Adrenal gland (tissue), 12 donors: ENCODE data around the gene DAPK2. TPM values are rescaled to one million over a fixed set of nuclear protein-coding genes. Genes with fewer than 3 reads are reported as not detected.

ENCODE experiments used
- DNase-seq, 7 donors: peaks; one replicate each; pipeline ENCODE4 v3.0.0-alpha.2; 2019 to 2020
- H3K27ac ChIP-seq, 5 donors: fragments of 200-600 bp; sonication (generic) in 4 of 5; 1 replicate in 3 of 5; 2 replicates in 2 of 5; pipeline versions ENCODE4 v1.5.1 to v1.8.0; 2016 to 2020; ENCODE audit warnings: mild to moderate bottlenecking in 1 of 5
- H3K27me3 ChIP-seq: fragments of 200-600 bp; 2 replicates; pipeline ENCODE4 v1.8.0; 2021
- H3K36me3 ChIP-seq, 2 donors: fragments of 200-600 bp; replicated peaks in 1 of 2; 1 replicate in 1 of 2; 2 replicates in 1 of 2; pipeline versions ENCODE4 v1.5.1 to v1.8.0; 2018 to 2022
- H3K4me1 ChIP-seq, 2 donors: fragments of 200-600 bp; replicated peaks in 1 of 2; 1 replicate in 1 of 2; 2 replicates in 1 of 2; pipeline versions ENCODE4 v1.5.1 to v1.8.0; 2018 to 2021
- H3K4me3 ChIP-seq, 4 donors: fragments of 200-600 bp; sonication (generic) in 3 of 4; one replicate each; pipeline ENCODE4 v1.5.1; 2016 to 2018
- H3K9me3 ChIP-seq, 3 donors: fragments of 200-600 bp; sonication (generic) in 1 of 3; replicated peaks in 1 of 3; 1 replicate in 2 of 3; 2 replicates in 1 of 3; pipeline versions ENCODE4 v1.5.1 to v1.8.0; 2016 to 2021
- CTCF ChIP-seq, 6 experiments: fragments of 450-650 bp in 4 of 6; fragments of 200-600 bp in 2 of 6; sonication (generic) in 1 of 6; IDR thresholded peaks; 1 replicate in 5 of 6; 2 replicates in 1 of 6; pipeline versions ENCODE4 v1.5.1 to v1.8.0; 2016 to 2021; ENCODE audit warnings: antibody characterized with exemption in 6 of 6, mild to moderate bottlenecking in 2 of 6, moderate library complexity in 1 of 6
- POLR2A ChIP-seq, 2 donors: fragments of 450-650 bp; IDR thresholded peaks; one replicate each; pipeline ENCODE4 v1.6.1; 2017; ENCODE audit warnings: antibody characterized with exemption in 2 of 2, mild to moderate bottlenecking in 2 of 2, moderate library complexity in 1 of 2
- WGBS, 4 donors: extraction: QIAGEN DNeasy Blood & Tissue Kit in 2 of 4; methylation state at CpG; one replicate each; pipeline versions ENCODE4 v1.1.5 to v1.1.7; 2013 to 2017; 5-methylcytosine and 5-hydroxymethylcytosine counted together
- intact Hi-C, 2 donors: fragments of 100-400 bp; cut with DNase I; formaldehyde crosslinking; loops; one replicate each; pipeline versions ENCODE4 v1.14.1 to v1.15.0; 2022 to 2023
- polyA plus RNA-seq, 3 donors: library from polyadenylated mRNA; stranded (reverse); fragments of 200-250 nt in 2 of 3; fragments of 350-450 nt in 1 of 3; fragmentation: Illumina TruSeq in 1 of 3; extraction: RNeasy Lipid Tissue Mini Kit (QIAGEN cat#74804) in 1 of 3; gene quantifications; one replicate each; pipeline ENCODE4 v1.2.3, GENCODE V29; 2013 to 2014
- total RNA-seq, 9 donors: library from RNA; depleted of rRNA in 4 of 9; stranded (reverse); fragments of >200 nt in 4 of 9; fragments of 120-200 nt in 1 of 9; fragmentation: NEBNext Ultra II Directional in 1 of 9; extraction: Animal tissue kit (Norgen Biotek cat#: 25700) in 1 of 9; gene quantifications; one replicate each; pipeline versions ENCODE4 v1.1.0 to v1.2.4, GENCODE V29; 2013 to 2023
- donor health status: healthy with polysubstance abuse.
- donor health status: Bipolar disorder and iron deficiency.
- donor health status: DM: yes; HTN: yes; CAD: no.
- donor health status: DM: no; HTN: no; CAD: no.
- donor health status: DM: no; HTN: no; CAD: no.
- donor health status: DM: yes; HTN: yes; CAD: no.

The DAPK2 gene
- total and polyA plus RNA-seq, 12 donors, result 0.97 to 8.7 (median 6.1) TPM

DNA sequence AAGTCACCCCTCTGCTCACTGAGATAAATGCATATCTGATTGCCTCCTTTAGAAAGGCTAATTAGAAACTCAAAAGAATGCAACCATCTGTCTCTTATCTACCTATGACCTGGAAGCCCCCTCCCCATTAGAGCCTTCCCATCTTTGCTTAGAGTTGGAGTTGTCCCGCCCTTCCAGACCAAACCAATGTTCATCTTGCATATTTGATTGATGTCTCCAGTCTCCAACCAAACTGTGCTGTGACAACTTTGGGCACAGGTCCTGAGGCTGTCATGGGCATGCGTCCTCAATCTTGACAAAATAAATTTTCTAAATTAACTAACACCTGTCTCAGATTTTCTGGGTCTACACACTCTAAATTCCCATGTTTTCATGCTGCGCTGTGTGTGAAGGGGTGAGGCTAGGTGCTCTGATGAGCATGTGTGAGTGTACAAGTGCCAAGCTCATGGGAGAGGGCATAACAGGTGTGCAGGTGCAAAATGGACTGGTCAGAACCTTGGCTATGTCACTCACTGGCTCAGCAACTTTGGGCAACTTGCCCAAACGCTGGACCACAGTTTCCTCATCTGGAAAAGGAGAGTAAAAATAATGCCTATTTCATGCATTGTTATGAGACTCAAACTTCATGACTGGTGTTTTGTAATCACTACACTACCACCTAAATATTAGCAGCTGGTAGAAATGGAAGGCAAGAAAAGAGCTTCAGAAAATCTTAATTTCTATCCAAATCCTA lies 7.2 kb downstream of the DAPK2 start:
- H3K27ac ChIP-seq, result no peak overlapping the region
- H3K4me1 ChIP-seq, result no peaks in the 10 kb centered on the region
- WGBS, 4 donors, result 85 to 95% (median 88%) methylated on average over 4 of the region's 4 CpGs
- DNase-seq, result no peak
- TF ChIP-seq CTCF (IDR thresholded peaks at IDR 0.05) (no peak), POLR2A (IDR thresholded peaks at IDR 0.05) (no peak)
- H3K27me3 ChIP-seq, result no peaks in the 10 kb centered on the region
- intact Hi-C loops, result no loop called here
- H3K36me3 ChIP-seq, result no peaks in the 10 kb centered on the region
- H3K4me3 ChIP-seq, result no peak overlapping the region
- H3K9me3 ChIP-seq, result no peaks in the 10 kb centered on the region

DNA sequence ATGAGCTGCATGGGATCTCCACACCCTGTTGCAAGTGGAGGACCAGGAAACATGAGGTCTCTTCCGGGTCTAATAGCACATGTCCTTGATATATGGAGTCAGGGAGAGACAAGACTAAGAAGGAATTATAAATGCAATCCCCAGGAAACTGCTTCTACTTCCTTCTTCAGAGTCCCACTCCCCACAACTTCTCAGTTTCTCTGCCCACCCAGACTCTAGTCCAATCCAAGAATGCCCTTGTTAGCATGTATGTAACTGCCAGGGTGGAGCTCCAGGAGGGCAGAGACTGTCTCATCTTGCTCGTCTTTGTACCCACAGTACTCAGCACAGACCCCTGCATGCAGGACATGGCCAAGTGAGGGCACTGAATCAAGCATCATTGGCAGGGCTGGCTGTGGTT lies 8.3 kb downstream of the DAPK2 start:
- intact Hi-C loops, result no loop called here
- Histone ChIP-seq H3K4me3 (no peak overlapping the region), H3K4me1 (no peaks in the 10 kb centered on the region), H3K27me3 (no peaks in the 10 kb centered on the region), H3K36me3 (no peaks in the 10 kb centered on the region), H3K27ac (no peak overlapping the region), H3K9me3 (no peaks in the 10 kb centered on the region)
- 38 to 86% (median 48%) methylated on average over 2 of the region's 2 CpGs for WGBS, 4 donors
- DNase-seq, result no peak
- no peak for TF ChIP-seq POLR2A (IDR thresholded peaks at IDR 0.05)
- no peak for TF ChIP-seq CTCF (IDR thresholded peaks at IDR 0.05)

GRCh38 chr15:64037116-64037515 lies 9.2 kb downstream of the DAPK2 start:
- Histone ChIP-seq H3K4me1 (no peaks in the 10 kb centered on the region), H3K36me3 (no peaks in the 10 kb centered on the region), H3K27ac (no peak overlapping the region), H3K4me3 (no peak overlapping the region), H3K9me3 (no peaks in the 10 kb centered on the region), H3K27me3 (no peaks in the 10 kb centered on the region)
- intact Hi-C loops, result no loop called here
- no peak for DNase-seq
- 80 to 100% (median 83%) methylated on average over 3 of the region's 3 CpGs for WGBS, 4 donors
- TF ChIP-seq POLR2A (IDR thresholded peaks at IDR 0.05), result no peak
- TF ChIP-seq CTCF (IDR thresholded peaks at IDR 0.05), result no peak

GRCh38 chr15:64035525-64035924 lies 10.8 kb downstream of the DAPK2 start:
- TF ChIP-seq CTCF (IDR thresholded peaks at IDR 0.05) (no peak), POLR2A (IDR thresholded peaks at IDR 0.05) (no peak)
- intact Hi-C loops, result no loop called here
- no peak overlapping the region for H3K4me3 ChIP-seq
- 82 to 100% (median 93%) methylated on average over 1 of the region's 1 CpG for WGBS, 4 donors
- H3K27ac ChIP-seq, result no peak overlapping the region
- no peaks in the 10 kb centered on the region for H3K36me3 ChIP-seq
- no peaks in the 10 kb centered on the region for H3K4me1 ChIP-seq
- H3K9me3 ChIP-seq, result no peaks in the 10 kb centered on the region
- H3K27me3 ChIP-seq, result no peaks in the 10 kb centered on the region
- DNase-seq, result no peak
